Measurements from ENCODE around the gene LIMS1.
"Not testable (repeated sequence)": the region's sequence is repeated elsewhere in the genome, so short reads cannot be mapped to it uniquely, and the experiment has no call there.

The LIMS1 gene

GRCh38 chr2:108594982-108595464, 60.8 kb downstream of the LIMS1 start:
- no CpG with 5 or more reads among the region's 4 CpGs for WGBS (ENCODE audit: insufficient coverage, insufficient read length)
- no peak for DNase-seq (ENCODE audit: low read depth, low spot score)
- Histone ChIP-seq H3K9me3 (ENCODE audit: control insufficient read depth, insufficient read depth, low read length) (no peaks in the 10 kb centered on the region), H3K27ac (ENCODE audit: low read length) (no peak overlapping the region), H3K4me3 (ENCODE audit: low read length) (no peak overlapping the region), H3K27me3 (ENCODE audit: control insufficient read depth, insufficient read depth, low read length) (no peaks in the 10 kb centered on the region), H3K36me3 (ENCODE audit: control insufficient read depth, insufficient read depth, low read length) (no peaks in the 10 kb centered on the region), H3K4me1 (ENCODE audit: control insufficient read depth, insufficient read depth, low read length) (peaks cover 1% of the 10 kb centered on the region; the same call in 1 of the 2 replicates)

GRCh38 chr2:108595771-108596170, 61.5 kb downstream of the LIMS1 start:
- no CpG with 5 or more reads among the region's 4 CpGs for WGBS (ENCODE audit: insufficient coverage, insufficient read length)
- not testable (repeated sequence) for H3K9me3 ChIP-seq (ENCODE audit: control insufficient read depth, insufficient read depth, low read length); H3K4me3 ChIP-seq (ENCODE audit: low read length); DNase-seq (ENCODE audit: low read depth, low spot score); H3K36me3 ChIP-seq (ENCODE audit: control insufficient read depth, insufficient read depth, low read length); H3K27me3 ChIP-seq (ENCODE audit: control insufficient read depth, insufficient read depth, low read length); H3K27ac ChIP-seq (ENCODE audit: low read length); H3K4me1 ChIP-seq (ENCODE audit: control insufficient read depth, insufficient read depth, low read length)

- H3K4me3 ChIP-seq (ENCODE audit: low read length); DNase-seq (ENCODE audit: low read depth, low spot score); H3K9me3 ChIP-seq (ENCODE audit: control insufficient read depth, insufficient read depth, low read length); H3K27ac ChIP-seq (ENCODE audit: low read length); H3K27me3 ChIP-seq (ENCODE audit: control insufficient read depth, insufficient read depth, low read length); H3K36me3 ChIP-seq (ENCODE audit: control insufficient read depth, insufficient read depth, low read length); H3K4me1 ChIP-seq (ENCODE audit: control insufficient read depth, insufficient read depth, low read length): not testable (repeated sequence)
- WGBS (ENCODE audit: insufficient coverage, insufficient read length), result no CpG with 5 or more reads among the region's 7 CpGs
Observed at GRCh38 chr2:108597105-108597744, 63.0 kb downstream of the LIMS1 start.

- H3K9me3 ChIP-seq (ENCODE audit: control insufficient read depth, insufficient read depth, low read length); H3K36me3 ChIP-seq (ENCODE audit: control insufficient read depth, insufficient read depth, low read length); H3K4me3 ChIP-seq (ENCODE audit: low read length); DNase-seq (ENCODE audit: low read depth, low spot score); H3K4me1 ChIP-seq (ENCODE audit: control insufficient read depth, insufficient read depth, low read length); H3K27me3 ChIP-seq (ENCODE audit: control insufficient read depth, insufficient read depth, low read length); H3K27ac ChIP-seq (ENCODE audit: low read length): not testable (repeated sequence)
- no CpG with 5 or more reads among the region's 10 CpGs for WGBS (ENCODE audit: insufficient coverage, insufficient read length)
Observed at GRCh38 chr2:108601199-108601598, 66.9 kb downstream of the LIMS1 start.

- DNase-seq (ENCODE audit: low read depth, low spot score), result no peak
- Histone ChIP-seq H3K4me3 (ENCODE audit: low read length) (no peak overlapping the region), H3K27ac (ENCODE audit: low read length) (no peak overlapping the region), H3K36me3 (ENCODE audit: control insufficient read depth, insufficient read depth, low read length) (no peaks in the 10 kb centered on the region), H3K27me3 (ENCODE audit: control insufficient read depth, insufficient read depth, low read length) (no peaks in the 10 kb centered on the region), H3K4me1 (ENCODE audit: control insufficient read depth, insufficient read depth, low read length) (no peaks in the 10 kb centered on the region; the same call in 1 of the 2 replicates), H3K9me3 (ENCODE audit: control insufficient read depth, insufficient read depth, low read length) (no peaks in the 10 kb centered on the region)
Observed at GRCh38 chr2:108602422-108602821, 68.2 kb downstream of the LIMS1 start.

DNA sequence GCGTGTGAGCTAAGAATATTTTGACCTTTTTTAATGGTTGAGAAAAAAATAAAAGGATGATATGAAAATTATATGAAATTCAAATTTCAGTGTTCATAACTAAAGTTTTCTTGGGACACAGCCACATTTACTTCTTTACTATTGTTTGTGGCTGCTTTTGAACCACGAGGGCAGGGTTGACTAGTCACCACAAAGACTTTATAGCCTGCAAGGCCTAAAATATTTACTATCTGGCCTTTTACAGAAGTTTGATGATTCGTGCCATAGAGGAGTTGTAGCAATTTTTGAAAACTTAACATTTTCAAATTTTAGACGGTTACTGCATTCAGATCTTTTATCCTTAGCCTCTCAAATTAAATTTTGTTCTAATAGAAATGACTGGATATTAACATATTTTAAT, 69.9 kb downstream of the LIMS1 start:
- H3K4me3 ChIP-seq (ENCODE audit: low read length), result no peak overlapping the region
- no CpG with 5 or more reads among the region's 4 CpGs for whole genome bisulfite sequencing (ENCODE audit: insufficient coverage, insufficient read length)
- H3K27me3 ChIP-seq (ENCODE audit: control insufficient read depth, insufficient read depth, low read length), result no peaks in the 10 kb centered on the region
- H3K36me3 ChIP-seq (ENCODE audit: control insufficient read depth, insufficient read depth, low read length), result no peaks in the 10 kb centered on the region
- no peak for DNase-seq (ENCODE audit: low read depth, low spot score)
- H3K9me3 ChIP-seq (ENCODE audit: control insufficient read depth, insufficient read depth, low read length), result no peaks in the 10 kb centered on the region
- no peaks in the 10 kb centered on the region; the same call in 1 of the 2 replicates for H3K4me1 ChIP-seq (ENCODE audit: control insufficient read depth, insufficient read depth, low read length)
- no peak overlapping the region for H3K27ac ChIP-seq (ENCODE audit: low read length)

GRCh38 chr2:108605947-108606346, 71.7 kb downstream of the LIMS1 start:
- Histone ChIP-seq H3K4me3 (ENCODE audit: low read length) (no peak overlapping the region), H3K36me3 (ENCODE audit: control insufficient read depth, insufficient read depth, low read length) (no peaks in the 10 kb centered on the region), H3K27me3 (ENCODE audit: control insufficient read depth, insufficient read depth, low read length) (no peaks in the 10 kb centered on the region), H3K4me1 (ENCODE audit: control insufficient read depth, insufficient read depth, low read length) (peaks cover 1% of the 10 kb centered on the region), H3K27ac (ENCODE audit: low read length) (no peak overlapping the region), H3K9me3 (ENCODE audit: control insufficient read depth, insufficient read depth, low read length) (no peaks in the 10 kb centered on the region)
- no peak for DNase-seq (ENCODE audit: low read depth, low spot score)
- WGBS (ENCODE audit: insufficient coverage, insufficient read length), result no CpG with 5 or more reads among the region's 3 CpGs

GRCh38 chr2:108607706-108608301, 73.5 kb downstream of the LIMS1 start:
- Histone ChIP-seq H3K4me3 (ENCODE audit: low read length) (no peak overlapping the region), H3K27ac (ENCODE audit: low read length) (no peak overlapping the region), H3K27me3 (ENCODE audit: control insufficient read depth, insufficient read depth, low read length) (no peaks in the 10 kb centered on the region), H3K36me3 (ENCODE audit: control insufficient read depth, insufficient read depth, low read length) (no peaks in the 10 kb centered on the region), H3K4me1 (ENCODE audit: control insufficient read depth, insufficient read depth, low read length) (peaks cover 1% of the 10 kb centered on the region), H3K9me3 (ENCODE audit: control insufficient read depth, insufficient read depth, low read length) (no peaks in the 10 kb centered on the region)
- WGBS (ENCODE audit: insufficient coverage, insufficient read length), result no CpG with 5 or more reads among the region's 3 CpGs
- no peak for DNase-seq (ENCODE audit: low read depth, low spot score)

DNA sequence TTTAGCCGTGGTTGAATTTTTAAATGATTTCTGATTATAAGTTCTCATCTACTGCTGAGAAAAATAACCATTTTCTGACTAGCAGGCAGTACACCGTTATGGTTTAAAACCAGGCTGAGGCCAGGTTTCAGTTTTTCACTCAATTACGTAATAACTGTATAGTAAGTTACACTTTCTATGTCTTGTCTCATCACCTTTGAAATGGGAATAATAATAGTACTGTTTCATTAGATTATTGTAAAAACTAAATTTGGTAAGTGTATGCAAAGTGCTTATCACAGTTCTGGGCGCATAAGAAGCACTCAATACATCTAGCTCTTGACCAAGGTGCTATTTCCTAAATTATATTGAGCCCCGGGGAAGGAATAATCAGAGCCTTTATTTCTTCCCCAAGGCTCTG, 76.8 kb downstream of the LIMS1 start:
- no peaks in the 10 kb centered on the region for H3K27me3 ChIP-seq (ENCODE audit: control insufficient read depth, insufficient read depth, low read length)
- H3K4me3 ChIP-seq (ENCODE audit: low read length), result no peak overlapping the region
- H3K9me3 ChIP-seq (ENCODE audit: control insufficient read depth, insufficient read depth, low read length), result no peaks in the 10 kb centered on the region
- WGBS (ENCODE audit: insufficient coverage, insufficient read length), result no CpG with 5 or more reads among the region's 5 CpGs
- DNase-seq (ENCODE audit: low read depth, low spot score), result no peak
- H3K27ac ChIP-seq (ENCODE audit: low read length), result no peak overlapping the region
- H3K4me1 ChIP-seq (ENCODE audit: control insufficient read depth, insufficient read depth, low read length), result peaks cover 1% of the 10 kb centered on the region; the same call in 1 of the 2 replicates
- no peaks in the 10 kb centered on the region for H3K36me3 ChIP-seq (ENCODE audit: control insufficient read depth, insufficient read depth, low read length)

DNA sequence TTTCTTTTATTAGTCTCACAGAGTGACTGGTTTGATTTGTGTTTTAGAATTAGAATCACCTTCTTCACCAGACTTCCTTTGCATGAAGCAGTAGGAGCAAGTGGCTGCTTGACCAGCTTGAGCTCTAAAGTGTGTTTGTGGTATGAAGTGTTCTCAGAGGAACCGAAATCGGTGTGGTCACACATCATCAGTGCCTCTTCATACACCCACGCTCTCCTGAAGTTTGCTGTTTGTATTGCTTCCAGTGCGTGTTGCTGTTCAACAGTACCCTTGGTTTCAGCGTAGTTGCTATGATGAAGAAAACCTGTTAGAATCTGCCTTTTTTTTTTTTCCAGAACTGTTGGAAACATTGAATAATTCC, 77.9 kb downstream of the LIMS1 start:
- H3K9me3 ChIP-seq (ENCODE audit: control insufficient read depth, insufficient read depth, low read length), result no peaks in the 10 kb centered on the region
- no peaks in the 10 kb centered on the region for H3K36me3 ChIP-seq (ENCODE audit: control insufficient read depth, insufficient read depth, low read length)
- no peaks in the 10 kb centered on the region for H3K27me3 ChIP-seq (ENCODE audit: control insufficient read depth, insufficient read depth, low read length)
- H3K4me1 ChIP-seq (ENCODE audit: control insufficient read depth, insufficient read depth, low read length), result peaks cover 1% of the 10 kb centered on the region; the same call in 1 of the 2 replicates
- H3K27ac ChIP-seq (ENCODE audit: low read length), result no peak overlapping the region
- DNase-seq (ENCODE audit: low read depth, low spot score), result no peak
- no peak overlapping the region for H3K4me3 ChIP-seq (ENCODE audit: low read length)
- WGBS (ENCODE audit: insufficient coverage, insufficient read length), result no CpG with 5 or more reads among the region's 5 CpGs
